Measurements from ENCODE around the gene ZNF774.
"Not testable (repeated sequence)": the region's sequence is repeated elsewhere in the genome, so short reads cannot be mapped to it uniquely, and the experiment has no call there.

The ZNF774 gene

GRCh38 chr15:90352107-90352893, at the start of gene ZNF774:
Gene ZNF774, plus strand, starts transcription at chr15:90352284. Its CDS starts 2,377 bp downstream, at chr15:90354661.
- peak; percentile 66 to 81 for DNase-seq (ENCODE audit: low read depth in 1 of 2, low spot score in 1 of 2)

GRCh38 chr15:90305355-90305754, 46.7 kb upstream of the ZNF774 start:
- not testable (repeated sequence) for DNase-seq (ENCODE audit: low read depth in 1 of 2, low spot score in 1 of 2)

GRCh38 chr15:90305932-90306331, 46.2 kb upstream of the ZNF774 start:
- no peak for DNase-seq (ENCODE audit: low read depth in 1 of 2, low spot score in 1 of 2)

GRCh38 chr15:90306560-90306959, 45.5 kb upstream of the ZNF774 start:
- DNase-seq (ENCODE audit: low read depth in 1 of 2, low spot score in 1 of 2) = no peak

GRCh38 chr15:90307661-90308060, 44.4 kb upstream of the ZNF774 start:
- no peak for DNase-seq (ENCODE audit: low read depth in 1 of 2, low spot score in 1 of 2)

GRCh38 chr15:90309020-90309419, 43.1 kb upstream of the ZNF774 start:
- no peak for DNase-seq (ENCODE audit: low read depth in 1 of 2, low spot score in 1 of 2)

GRCh38 chr15:90315278-90315982, 36.7 kb upstream of the ZNF774 start:
- no peak for DNase-seq (ENCODE audit: low read depth in 1 of 2, low spot score in 1 of 2)

- no peak for DNase-seq (ENCODE audit: low read depth in 1 of 2, low spot score in 1 of 2)
Measured at GRCh38 chr15:90316139-90316538, 35.9 kb upstream of the ZNF774 start.

- DNase-seq (ENCODE audit: low read depth in 1 of 2, low spot score in 1 of 2) = no peak
Measured at GRCh38 chr15:90318591-90318990, 33.5 kb upstream of the ZNF774 start.

GRCh38 chr15:90320062-90320884, 31.8 kb upstream of the ZNF774 start:
- peak; percentile 34 to 41 for DNase-seq (ENCODE audit: low read depth in 1 of 2, low spot score in 1 of 2)

- no peak for DNase-seq (ENCODE audit: low read depth in 1 of 2, low spot score in 1 of 2)
Measured at GRCh38 chr15:90320885-90321278, 31.2 kb upstream of the ZNF774 start.

- no peak for DNase-seq (ENCODE audit: low read depth in 1 of 2, low spot score in 1 of 2)
Measured at GRCh38 chr15:90322538-90322937, 29.5 kb upstream of the ZNF774 start.

- DNase-seq (ENCODE audit: low read depth in 1 of 2, low spot score in 1 of 2) = no peak
Measured at GRCh38 chr15:90325726-90326125, 26.4 kb upstream of the ZNF774 start.

- DNase-seq (ENCODE audit: low read depth in 1 of 2, low spot score in 1 of 2) = no peak
Measured at GRCh38 chr15:90326441-90326840, 25.6 kb upstream of the ZNF774 start.

- no peak for DNase-seq (ENCODE audit: low read depth in 1 of 2, low spot score in 1 of 2)
Measured at GRCh38 chr15:90327311-90327710, 24.8 kb upstream of the ZNF774 start.

GRCh38 chr15:90334304-90334731, 17.8 kb upstream of the ZNF774 start:
- DNase-seq (ENCODE audit: low read depth in 1 of 2, low spot score in 1 of 2) = no peak

- no peak for DNase-seq (ENCODE audit: low read depth in 1 of 2, low spot score in 1 of 2)
Measured at GRCh38 chr15:90336705-90337141, 15.4 kb upstream of the ZNF774 start.

GRCh38 chr15:90337256-90337655, 14.8 kb upstream of the ZNF774 start:
- no peak for DNase-seq (ENCODE audit: low read depth in 1 of 2, low spot score in 1 of 2)

- no peak for DNase-seq (ENCODE audit: low read depth in 1 of 2, low spot score in 1 of 2)
Measured at GRCh38 chr15:90338532-90338931, 13.6 kb upstream of the ZNF774 start.

- DNase-seq (ENCODE audit: low read depth in 1 of 2, low spot score in 1 of 2) = no peak
Measured at GRCh38 chr15:90340345-90340744, 11.7 kb upstream of the ZNF774 start.

- no peak for DNase-seq (ENCODE audit: low read depth in 1 of 2, low spot score in 1 of 2)
Measured at GRCh38 chr15:90343302-90343790, 8.7 kb upstream of the ZNF774 start.

Measured in activated T-helper 1 cell treated with anti-CD3 and anti-CD28 coated beads, Interleukin-2, amount 50 U/mL, for 16 hours (primary cell).